Activated CD4-positive, alpha-beta memory T cell treated with anti-CD3 and anti-CD28 coated beads for 36 hours (primary cell): Measurements from ENCODE around the gene OIP5. TPM values are rescaled to one million over a fixed set of nuclear protein-coding genes. Genes with fewer than 3 reads are reported as not detected.
"Not testable (repeated sequence)": the region's sequence is repeated elsewhere in the genome, so short reads cannot be mapped to it uniquely, and the experiment has no call there.

Source experiments
- CTCF ChIA-PET: fragments of 350-600 bp; sonication (Branson Sonifier 250); formaldehyde crosslinking; loops from one replicate; lab custom pipeline; 2021; ENCODE audit warnings: antibody characterized with exemption, inconsistent platforms; lab: Charles Lee
- POLR2A ChIA-PET: fragments of 350-600 bp; sonication (Branson Sonifier 250); formaldehyde crosslinking; loops from one replicate; lab custom pipeline; 2021; ENCODE audit warnings: antibody characterized with exemption; lab: Charles Lee
- DNase-seq: peaks from one replicate; pipeline ENCODE4 v3.0.0-alpha.2; 2020
- H3K27ac Mint-ChIP-seq: one replicate; pipeline ENCODE4 v1.8.0; 2021; ENCODE audit warnings: mixed read lengths
- H3K27me3 Mint-ChIP-seq: one replicate; pipeline ENCODE4 v1.8.0; 2021; ENCODE audit warnings: mixed read lengths
- H3K36me3 Mint-ChIP-seq: one replicate; pipeline ENCODE4 v1.8.0; 2021; ENCODE audit warnings: mixed read lengths
- H3K4me1 Mint-ChIP-seq: one replicate; pipeline ENCODE4 v1.8.0; 2021; ENCODE audit warnings: low read depth, mixed read lengths
- H3K4me3 Mint-ChIP-seq: one replicate; pipeline ENCODE4 v1.8.0; 2021; ENCODE audit warnings: mild to moderate bottlenecking, mixed read lengths
- H3K9me3 Mint-ChIP-seq: one replicate; pipeline ENCODE4 v1.8.0; 2021; ENCODE audit warnings: mixed read lengths
- intact Hi-C: fragments of 100-400 bp; cut with micrococcal nuclease; formaldehyde crosslinking; loops from one replicate; pipeline ENCODE4 v1.15.1; 2023
- total RNA-seq, 2 experiments: library from RNA; stranded (reverse); gene quantifications; one replicate each; pipeline ENCODE4 v1.2.3, GENCODE V29; 2021

Gene OIP5
- total RNA-seq, 2 experiments from 2014 or later = 11.1 to 13.0 TPM

- Mint-ChIP-seq H3K4me3 (peak overlapping the region; percentile 98), H3K36me3 (peaks cover 41% of the 10 kb centered on the region), H3K27ac (peak overlapping the region; percentile 92), H3K4me1 (peaks cover 39% of the 10 kb centered on the region)
- POLR2A ChIA-PET = interaction anchor here (1.8 kb wide), 1 partner anchor 51 kb away, joined by 6 read pairs; the partner anchor contains the start of genes CHP1 and EXD1
- H3K27me3 Mint-ChIP-seq, DNase-seq, H3K9me3 Mint-ChIP-seq: not testable (repeated sequence)
- CTCF ChIA-PET = interaction anchor here (1.7 kb wide), 1 partner anchor 52 kb away, joined by 4 read pairs; the partner anchor contains the start of genes CHP1 and EXD1
- intact Hi-C loops = loop anchor here (2.0 to 5.0 kb wide), 2 partner anchors 52 to 715 kb away; partner anchors contain the start of genes CCDC32, CHP1, EXD1 and RPUSD2
Observed at GRCh38 chr15:41282436-41282835, 50.0 kb downstream of the OIP5 start.

DNA sequence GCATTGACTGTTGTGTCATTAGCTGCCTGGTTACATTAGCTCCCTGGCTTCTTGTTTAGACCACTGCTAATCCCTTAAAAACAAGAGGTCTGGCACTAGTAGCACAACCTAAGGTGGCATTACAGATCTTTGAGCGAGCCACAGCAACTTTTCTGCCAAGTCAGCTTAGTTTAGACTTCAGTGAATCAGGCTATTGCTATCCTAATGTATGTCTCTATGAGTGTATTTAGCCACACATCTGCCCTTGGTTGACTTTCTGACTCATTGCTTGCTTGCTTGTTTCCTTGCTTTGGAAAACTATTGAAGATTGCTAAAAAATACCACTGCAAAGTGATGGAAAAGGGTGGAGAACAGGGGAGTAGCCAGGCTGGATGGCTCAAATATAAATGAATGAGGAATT lies 51.2 kb downstream of the OIP5 start:
- Mint-ChIP-seq H3K4me3 (no peak overlapping the region), H3K9me3 (no peaks in the 10 kb centered on the region), H3K27me3 (peaks cover 2% of the 10 kb centered on the region), H3K36me3 (peaks cover 35% of the 10 kb centered on the region), H3K4me1 (peaks cover 27% of the 10 kb centered on the region), H3K27ac (no peak overlapping the region)
- intact Hi-C loops = loop anchor here (5.0 kb wide), 1 partner anchor 714 kb away; the partner anchor contains the start of genes CCDC32 and RPUSD2
- POLR2A ChIA-PET = no interaction called here
- DNase-seq = no peak
- CTCF ChIA-PET = interaction anchor here (1.7 kb wide), 1 partner anchor 50 kb away, joined by 4 read pairs; the partner anchor contains the start of genes CHP1 and EXD1

DNA sequence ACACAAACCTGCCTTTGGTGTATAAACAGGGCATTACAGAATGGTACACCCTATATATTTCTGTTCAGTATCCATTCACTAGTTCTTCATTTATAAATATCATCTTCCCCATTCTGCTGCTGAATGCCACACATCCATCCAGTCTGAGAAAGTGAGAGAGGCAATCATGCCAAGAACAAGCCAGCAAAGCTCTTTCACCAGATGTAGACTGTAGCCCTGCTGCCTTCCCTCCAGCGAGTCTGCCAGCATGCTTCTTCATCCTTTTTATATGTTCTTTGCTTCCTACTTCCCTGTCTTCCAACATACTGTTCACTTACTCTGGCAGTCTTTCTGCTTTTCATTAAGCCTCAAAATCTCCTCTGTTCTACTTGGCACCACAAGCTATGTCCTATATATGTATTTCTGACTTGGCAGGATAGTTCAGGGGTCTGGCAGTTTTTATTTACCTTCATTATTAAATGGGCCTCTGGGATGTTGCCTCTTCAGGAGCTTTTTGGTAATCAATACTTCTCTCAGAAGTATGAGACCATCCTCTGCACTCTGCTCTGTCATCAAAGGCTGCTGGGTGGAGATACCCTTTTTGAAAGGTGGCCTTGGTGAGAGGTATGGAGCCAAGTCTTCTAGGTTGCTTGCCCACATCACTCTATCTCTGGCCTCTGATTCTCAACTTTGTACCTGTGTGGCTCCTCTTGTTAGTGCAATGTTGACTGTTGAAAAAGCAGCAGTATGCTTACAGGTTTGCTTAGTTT lies 52.7 kb downstream of the OIP5 start:
- Mint-ChIP-seq H3K36me3 (peaks cover 22% of the 10 kb centered on the region), H3K27ac (no peak overlapping the region), H3K4me3 (no peak overlapping the region), H3K9me3 (no peaks in the 10 kb centered on the region), H3K4me1 (peaks cover 14% of the 10 kb centered on the region), H3K27me3 (peaks cover 2% of the 10 kb centered on the region)
- ChIA-PET POLR2A (interaction anchor here (0.6 kb wide), 1 partner anchor 218 kb away, joined by 4 read pairs; no protein-coding TSS in a partner anchor), CTCF (no interaction called here)
- DNase-seq = no peak
- intact Hi-C loops = loop anchor here (5.0 kb wide), 1 partner anchor 712 kb away; the partner anchor contains the start of genes CCDC32 and RPUSD2

DNA sequence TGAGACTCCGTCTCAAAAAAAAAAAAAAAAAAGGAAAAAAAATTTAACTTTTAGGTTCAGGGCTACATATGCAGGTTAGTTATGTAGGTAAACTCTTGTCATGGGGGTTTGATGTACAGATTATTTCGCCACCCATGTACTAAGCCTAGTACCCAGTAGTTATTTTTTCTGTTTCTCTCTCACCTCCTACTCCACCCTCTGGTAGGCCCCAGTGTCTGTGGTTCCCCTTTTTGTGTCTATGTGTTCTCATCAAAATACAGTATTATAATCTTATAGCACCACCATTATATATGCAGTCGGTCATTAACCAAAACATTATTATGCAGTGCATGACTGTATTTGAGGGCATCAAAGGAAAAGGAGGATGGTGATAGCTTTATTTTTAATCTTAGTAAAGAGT lies 54.1 kb downstream of the OIP5 start:
- peaks cover 13% of the 10 kb centered on the region for H3K36me3 Mint-ChIP-seq
- H3K9me3 Mint-ChIP-seq = no peaks in the 10 kb centered on the region
- no peaks in the 10 kb centered on the region for H3K27me3 Mint-ChIP-seq
- ChIA-PET POLR2A (no interaction called here), CTCF (no interaction called here)
- H3K27ac Mint-ChIP-seq = no peak overlapping the region
- intact Hi-C loops = no loop called here
- no peak for DNase-seq
- no peak overlapping the region for H3K4me3 Mint-ChIP-seq
- H3K4me1 Mint-ChIP-seq = peaks cover 10% of the 10 kb centered on the region

- Mint-ChIP-seq H3K9me3 (no peaks in the 10 kb centered on the region), H3K4me3 (no peak overlapping the region), H3K36me3 (peaks cover 13% of the 10 kb centered on the region), H3K4me1 (no peaks in the 10 kb centered on the region), H3K27ac (no peak overlapping the region), H3K27me3 (no peaks in the 10 kb centered on the region)
- intact Hi-C loops = no loop called here
- ChIA-PET CTCF (no interaction called here), POLR2A (no interaction called here)
- DNase-seq = no peak
Observed at GRCh38 chr15:41276831-41277230, 55.6 kb downstream of the OIP5 start.

GRCh38 chr15:41269887-41270286 lies 62.5 kb downstream of the OIP5 start:
- intact Hi-C loops = no loop called here
- H3K9me3 Mint-ChIP-seq = no peaks in the 10 kb centered on the region
- ChIA-PET CTCF (interaction anchor here (1.4 kb wide), 1 partner anchor 39 kb away, joined by 4 read pairs; the partner anchor contains the start of genes CHP1 and EXD1), POLR2A (no interaction called here)
- no peak overlapping the region for H3K4me3 Mint-ChIP-seq
- no peak overlapping the region for H3K27ac Mint-ChIP-seq
- no peaks in the 10 kb centered on the region for H3K4me1 Mint-ChIP-seq
- no peak for DNase-seq
- H3K36me3 Mint-ChIP-seq = peaks cover 4% of the 10 kb centered on the region
- H3K27me3 Mint-ChIP-seq = no peaks in the 10 kb centered on the region

DNA sequence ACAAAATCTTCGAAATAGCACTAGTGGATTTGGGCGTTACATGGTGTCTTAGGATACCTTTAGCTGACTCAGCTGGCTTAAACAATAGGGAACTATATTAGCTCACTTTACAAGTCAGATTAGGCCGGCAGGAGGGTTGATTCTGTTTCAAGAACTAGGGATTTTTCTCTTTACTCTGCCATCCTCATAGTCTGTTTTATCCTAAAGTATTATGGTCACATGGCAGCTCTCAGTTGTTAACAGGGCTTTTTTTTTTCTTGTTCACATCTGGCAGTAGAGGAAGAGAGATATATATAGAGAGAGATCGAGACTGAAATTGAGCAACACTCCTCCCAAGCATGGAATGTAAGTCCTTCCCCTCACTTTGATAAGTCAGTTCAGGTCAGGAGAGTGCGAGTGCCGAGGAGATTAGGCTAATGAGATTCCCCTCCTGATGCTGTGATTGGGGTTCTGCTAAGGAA lies 68.5 kb downstream of the OIP5 start:
- DNase-seq = no peak
- Mint-ChIP-seq H3K4me1 (no peaks in the 10 kb centered on the region), H3K9me3 (no peaks in the 10 kb centered on the region), H3K4me3 (no peak overlapping the region), H3K27ac (no peak overlapping the region), H3K36me3 (peaks cover 7% of the 10 kb centered on the region), H3K27me3 (no peaks in the 10 kb centered on the region)
- CTCF ChIA-PET = no interaction called here
- POLR2A ChIA-PET = no interaction called here
- intact Hi-C loops = no loop called here

GRCh38 chr15:41262571-41262970 lies 69.8 kb downstream of the OIP5 start:
- H3K9me3 Mint-ChIP-seq = no peaks in the 10 kb centered on the region
- no peaks in the 10 kb centered on the region for H3K4me1 Mint-ChIP-seq
- no peaks in the 10 kb centered on the region for H3K27me3 Mint-ChIP-seq
- intact Hi-C loops = no loop called here
- H3K4me3 Mint-ChIP-seq = no peak overlapping the region
- ChIA-PET CTCF (no interaction called here), POLR2A (no interaction called here)
- no peak for DNase-seq
- H3K36me3 Mint-ChIP-seq = peaks cover 5% of the 10 kb centered on the region
- H3K27ac Mint-ChIP-seq = no peak overlapping the region

DNA sequence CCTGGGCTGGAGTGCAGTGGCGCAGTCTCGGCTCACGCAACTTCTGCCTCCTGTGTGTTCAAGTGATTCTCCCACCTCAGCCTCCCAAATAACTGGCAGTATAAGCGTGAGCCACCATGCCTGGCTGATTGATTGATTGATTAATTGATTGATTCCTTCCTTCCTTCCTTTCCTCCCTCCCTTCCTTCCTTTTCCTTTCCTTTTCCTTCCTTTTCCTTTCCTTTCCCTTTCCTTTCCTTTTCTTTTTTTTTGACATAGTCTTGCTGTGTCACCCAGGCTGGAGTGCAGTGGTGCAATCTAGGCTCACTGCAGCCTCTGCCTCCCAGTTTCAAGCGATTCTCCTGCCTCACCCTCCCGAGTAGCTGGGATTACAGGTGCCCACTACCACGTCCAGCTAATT lies 71.5 kb downstream of the OIP5 start:
- H3K9me3 Mint-ChIP-seq, DNase-seq, intact Hi-C loops, CTCF ChIA-PET, H3K4me1 Mint-ChIP-seq, POLR2A ChIA-PET, H3K36me3 Mint-ChIP-seq, H3K4me3 Mint-ChIP-seq, H3K27me3 Mint-ChIP-seq, H3K27ac Mint-ChIP-seq: not testable (repeated sequence)

- H3K27ac Mint-ChIP-seq = no peak overlapping the region
- intact Hi-C loops = no loop called here
- ChIA-PET CTCF (no interaction called here), POLR2A (no interaction called here)
- no peak for DNase-seq
- H3K4me1 Mint-ChIP-seq = no peaks in the 10 kb centered on the region
- no peak overlapping the region for H3K4me3 Mint-ChIP-seq
- no peaks in the 10 kb centered on the region for H3K9me3 Mint-ChIP-seq
- H3K27me3 Mint-ChIP-seq = no peaks in the 10 kb centered on the region
- H3K36me3 Mint-ChIP-seq = peaks cover 3% of the 10 kb centered on the region
Observed at GRCh38 chr15:41259546-41260189, 72.7 kb downstream of the OIP5 start.
